DOHH2 (cell line): ENCODE measurements around the gene BORCS8.

Source experiments
- H3F3A ChIP-seq: fragments of 200-600 bp; sonication (generic), shearing (Covaris generic); 2 replicates; pipeline ENCODE4 v1.6.0; 2016; ENCODE audit warnings: antibody characterized with exemption, mild to moderate bottlenecking; ENCODE audit not compliant: control insufficient read depth, insufficient read depth
- H3K27ac ChIP-seq: fragments of 200-600 bp; sonication (generic); 2 replicates; pipeline ENCODE4 v1.5.1; 2014; ENCODE audit warnings: low read depth, mild to moderate bottlenecking, low read length, moderate library complexity
- H3K27me3 ChIP-seq: fragments of 200-600 bp; sonication (generic); 2 replicates; pipeline ENCODE4 v1.6.1; 2014; ENCODE audit warnings: mild to moderate bottlenecking, low read length, mixed read lengths; ENCODE audit not compliant: control insufficient read depth
- H3K36me3 ChIP-seq: fragments of 200-600 bp; sonication (generic); 2 replicates; pipeline ENCODE4 v1.6.1; 2014; ENCODE audit warnings: mild to moderate bottlenecking, low read length, moderate library complexity, mixed read lengths; ENCODE audit not compliant: control insufficient read depth
- H3K4me1 ChIP-seq: fragments of 200-600 bp; sonication (generic); 2 replicates; pipeline ENCODE4 v1.6.1; 2014; ENCODE audit warnings: mild to moderate bottlenecking, low read length, mixed read lengths; ENCODE audit not compliant: control insufficient read depth
- H3K4me2 ChIP-seq: fragments of 200-600 bp; sonication (generic); 2 replicates; pipeline ENCODE4 v1.6.0; 2014; ENCODE audit warnings: mild to moderate bottlenecking, low read length, moderate library complexity
- H3K4me3 ChIP-seq: fragments of 200-600 bp; sonication (generic); 2 replicates; pipeline ENCODE4 v1.5.1; 2014; ENCODE audit warnings: mild to moderate bottlenecking, low read length, mixed read lengths
- H3K79me2 ChIP-seq: fragments of 200-600 bp; sonication (generic); 2 replicates; pipeline ENCODE4 v1.6.1; 2014; ENCODE audit warnings: mild to moderate bottlenecking, low read length, mixed read lengths; ENCODE audit not compliant: control insufficient read depth
- H3K9me2 ChIP-seq: fragments of 200-600 bp; sonication (generic); replicated peaks from 2 replicates; pipeline ENCODE4 v1.6.1; 2014; ENCODE audit warnings: mild to moderate bottlenecking, low read length, mixed read lengths; ENCODE audit not compliant: control insufficient read depth
- H3K9me3 ChIP-seq: fragments of 200-600 bp; sonication (generic); 2 replicates; pipeline ENCODE4 v1.6.1; 2014; ENCODE audit warnings: antibody characterized with exemption, low read length, mixed read lengths; ENCODE audit not compliant: control insufficient read depth, insufficient read depth
- H4K20me1 ChIP-seq: fragments of 200-600 bp; sonication (generic); 2 replicates; pipeline ENCODE4 v1.6.0; 2014; ENCODE audit warnings: low read depth, mild to moderate bottlenecking, antibody characterized with exemption, low read length, moderate library complexity; ENCODE audit not compliant: control insufficient read depth, insufficient read depth
- EZH2phosphoT487 ChIP-seq: fragments of 200-600 bp; sonication (generic); IDR thresholded peaks from 2 replicates; pipeline ENCODE4 v1.6.1; 2017; ENCODE audit warnings: borderline replicate concordance, mild to moderate bottlenecking, antibody characterized with exemption, low read length, moderate library complexity, mixed read lengths
- TF ChIP-seq, protein P1 (sequence below): fragments of 200-600 bp; sonication (generic); IDR thresholded peaks from one replicate; pipeline ENCODE4 v1.5.1; 2014; ENCODE audit warnings: antibody characterized with exemption, mild to moderate bottlenecking, low read depth, low read length; ENCODE audit not compliant: poor library complexity, severe bottlenecking

The BORCS8 gene

DNA sequence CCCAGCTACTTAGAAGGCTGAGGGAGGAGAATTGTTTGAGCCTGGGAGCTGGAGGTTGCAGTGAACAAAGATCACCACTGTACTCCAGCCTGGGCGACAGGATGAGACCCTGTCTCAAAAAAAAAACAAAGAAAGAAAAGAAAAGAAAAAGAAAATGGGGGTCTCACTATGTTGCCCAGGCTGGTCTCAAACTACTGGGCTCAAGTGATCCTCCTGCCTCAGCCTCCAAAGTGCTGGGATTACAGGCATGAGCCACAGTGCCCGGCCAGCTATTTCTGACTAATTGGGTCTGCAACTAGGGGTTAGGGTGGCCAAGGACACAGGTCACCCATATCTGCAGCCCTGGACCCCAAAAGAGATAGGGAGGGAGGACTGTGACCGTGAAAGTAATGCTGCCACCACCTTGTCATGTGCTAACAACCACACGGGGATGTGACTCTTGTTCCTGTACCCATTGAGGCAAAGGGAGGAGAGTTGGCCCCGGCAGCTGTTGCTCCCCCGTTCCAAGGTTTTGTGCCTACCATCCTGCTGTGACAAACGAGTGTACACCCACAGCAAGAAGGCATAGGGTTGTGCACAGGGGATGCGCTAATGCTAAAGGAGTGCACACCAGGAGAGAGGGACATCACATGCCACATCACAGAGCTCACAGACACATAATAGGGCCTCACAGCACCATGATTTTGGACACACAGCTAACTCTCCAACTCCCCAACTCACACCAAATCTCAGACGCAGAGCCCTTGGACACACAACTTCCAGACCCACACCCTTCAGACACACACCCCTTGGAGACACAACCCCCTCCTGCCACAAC, 22.5 kb downstream of the BORCS8 start:
- TF ChIP-seq EZH2phosphoT487, result no peak
- TF ChIP-seq, protein P1, sequence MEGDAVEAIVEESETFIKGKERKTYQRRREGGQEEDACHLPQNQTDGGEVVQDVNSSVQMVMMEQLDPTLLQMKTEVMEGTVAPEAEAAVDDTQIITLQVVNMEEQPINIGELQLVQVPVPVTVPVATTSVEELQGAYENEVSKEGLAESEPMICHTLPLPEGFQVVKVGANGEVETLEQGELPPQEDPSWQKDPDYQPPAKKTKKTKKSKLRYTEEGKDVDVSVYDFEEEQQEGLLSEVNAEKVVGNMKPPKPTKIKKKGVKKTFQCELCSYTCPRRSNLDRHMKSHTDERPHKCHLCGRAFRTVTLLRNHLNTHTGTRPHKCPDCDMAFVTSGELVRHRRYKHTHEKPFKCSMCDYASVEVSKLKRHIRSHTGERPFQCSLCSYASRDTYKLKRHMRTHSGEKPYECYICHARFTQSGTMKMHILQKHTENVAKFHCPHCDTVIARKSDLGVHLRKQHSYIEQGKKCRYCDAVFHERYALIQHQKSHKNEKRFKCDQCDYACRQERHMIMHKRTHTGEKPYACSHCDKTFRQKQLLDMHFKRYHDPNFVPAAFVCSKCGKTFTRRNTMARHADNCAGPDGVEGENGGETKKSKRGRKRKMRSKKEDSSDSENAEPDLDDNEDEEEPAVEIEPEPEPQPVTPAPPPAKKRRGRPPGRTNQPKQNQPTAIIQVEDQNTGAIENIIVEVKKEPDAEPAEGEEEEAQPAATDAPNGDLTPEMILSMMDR, result no peak
- Histone ChIP-seq H3F3A (peaks cover 33% of the 10 kb centered on the region), H4K20me1 (peaks cover 12% of the 10 kb centered on the region; the same call in 1 of the 2 replicates), H3K4me3 (peak overlapping the region; percentile 96), H3K9me3 (no peaks in the 10 kb centered on the region), H3K9me2 (no peaks in the 10 kb centered on the region), H3K4me1 (peaks cover 67% of the 10 kb centered on the region), H3K4me2 (peak overlapping the region; percentile 91), H3K79me2 (peaks cover 74% of the 10 kb centered on the region), H3K27ac (peak overlapping the region; percentile 97), H3K36me3 (peaks cover 53% of the 10 kb centered on the region), H3K27me3 (no peaks in the 10 kb centered on the region)

- Histone ChIP-seq H3K36me3 (peaks cover 71% of the 10 kb centered on the region), H3K4me3 (peak overlapping the region; percentile 96), H3K9me3 (no peaks in the 10 kb centered on the region), H3K9me2 (no peaks in the 10 kb centered on the region), H3F3A (peaks cover 48% of the 10 kb centered on the region), H4K20me1 (peaks cover 12% of the 10 kb centered on the region; the same call in 1 of the 2 replicates), H3K4me1 (peaks cover 70% of the 10 kb centered on the region), H3K27me3 (no peaks in the 10 kb centered on the region), H3K4me2 (peak overlapping the region; percentile 91), H3K27ac (peak overlapping the region; percentile 97), H3K79me2 (peaks cover 92% of the 10 kb centered on the region)
- TF ChIP-seq, protein P1, result no peak
- TF ChIP-seq EZH2phosphoT487, result no peak
Observed at GRCh38 chr19:19167612-19168011, 24.3 kb downstream of the BORCS8 start.

DNA sequence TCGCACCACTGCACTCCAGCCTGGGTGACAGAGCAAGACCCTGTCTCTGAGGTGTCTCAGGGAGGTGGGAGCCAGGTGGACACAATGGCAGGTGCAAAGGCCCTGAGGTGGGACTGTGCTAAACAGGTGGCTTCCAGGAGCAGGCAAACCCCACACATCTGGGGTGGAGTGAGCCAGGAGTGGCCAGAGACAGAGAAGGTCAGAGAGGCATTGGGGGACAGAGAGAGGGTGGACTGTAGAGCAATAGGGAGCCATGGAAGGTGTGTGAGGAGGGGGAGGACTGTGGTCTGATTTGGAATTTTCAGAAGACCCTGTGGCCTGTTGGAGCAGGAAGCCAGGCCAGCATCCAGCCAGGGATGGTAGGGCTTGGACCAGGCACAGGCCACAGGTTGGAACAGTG, 26.6 kb downstream of the BORCS8 start:
- no peak for TF ChIP-seq EZH2phosphoT487
- TF ChIP-seq, protein P1, result no peak

More for the DNA sequence above, 26.6 kb downstream of the BORCS8 start:
- Histone ChIP-seq H3K36me3 (peaks cover 85% of the 10 kb centered on the region), H3K27ac (peak overlapping the region; percentile 97), H3K9me2 (no peaks in the 10 kb centered on the region), H3K27me3 (no peaks in the 10 kb centered on the region), H3K4me1 (peaks cover 69% of the 10 kb centered on the region), H3K4me3 (peak overlapping the region; percentile 96), H3F3A (peaks cover 64% of the 10 kb centered on the region), H3K4me2 (peak overlapping the region; percentile 91), H4K20me1 (peaks cover 12% of the 10 kb centered on the region; the same call in 1 of the 2 replicates), H3K79me2 (peaks cover 96% of the 10 kb centered on the region), H3K9me3 (no peaks in the 10 kb centered on the region)
